Lower lobe of right lung (tissue), 2 donors: ENCODE data around the gene RRP1B. TPM values are rescaled to one million over a fixed set of nuclear protein-coding genes. Genes with fewer than 3 reads are reported as not detected.

Experiments used
- ATAC-seq, 2 donors: fragments of 200-7000 bp; cut with Tn5 transposase; one replicate each; pipeline ENCODE4 v1.9.1; 2020 to 2022; ENCODE audit warnings: mild to moderate bottlenecking in 2 of 2, moderate library complexity in 2 of 2
- DNase-seq: peaks from one replicate; pipeline ENCODE4 v3.0.0-alpha.2; 2020
- H3K27ac ChIP-seq: fragments of 200-600 bp; one replicate; pipeline ENCODE4 v1.8.0; 2022
- H3K27me3 ChIP-seq: fragments of 200-600 bp; one replicate; pipeline ENCODE4 v1.8.0; 2022; ENCODE audit warnings: low read depth
- H3K36me3 ChIP-seq: fragments of 200-600 bp; one replicate; pipeline ENCODE4 v1.8.0; 2022; ENCODE audit warnings: mild to moderate bottlenecking
- H3K4me1 ChIP-seq: fragments of 200-600 bp; one replicate; pipeline ENCODE4 v1.8.0; 2022
- H3K4me3 ChIP-seq: fragments of 200-600 bp; one replicate; pipeline ENCODE4 v1.8.0; 2022; ENCODE audit warnings: mild to moderate bottlenecking
- H3K9me3 ChIP-seq: fragments of 200-600 bp; one replicate; pipeline ENCODE4 v1.8.0; 2022
- intact Hi-C: fragments of 100-400 bp; cut with DNase I; formaldehyde crosslinking; loops from one replicate; pipeline ENCODE4 v1.11.0; 2022
- total RNA-seq: library from RNA; stranded (reverse); fragmentation: NEBNext Ultra II Directional; extraction: Animal tissue kit (Norgen Biotek cat#: 25700); gene quantifications from one replicate; pipeline ENCODE4 v1.2.1, GENCODE V29; 2021
- TF ChIP-seq, protein P1 (sequence below): fragments of 200-600 bp; IDR thresholded peaks from one replicate; pipeline ENCODE4 v1.8.0; 2022; ENCODE audit warnings: antibody characterized with exemption, mild to moderate bottlenecking
- donor health status: DM: no; HTN: yes; CAD: no; lungs with severe emphysema.

The RRP1B gene
- total RNA-seq, 1 donor from 2014 or later, result 18.1 TPM

DNA sequence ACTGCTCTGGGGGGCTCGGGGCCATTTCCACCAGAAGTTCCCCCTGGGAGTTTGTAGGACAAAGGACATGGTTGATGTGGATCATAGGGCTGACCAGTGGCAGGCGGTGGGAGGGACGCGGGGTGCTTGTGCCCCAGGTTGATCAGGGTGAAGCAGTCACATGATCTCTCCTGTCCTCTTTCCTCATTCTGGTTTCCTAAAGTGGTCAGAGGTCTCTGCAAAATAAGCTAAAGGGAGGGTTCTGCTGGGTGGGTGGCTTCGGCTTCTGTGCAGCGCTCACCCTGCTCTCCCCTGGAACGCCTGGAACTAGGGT lies 68.8 kb downstream of the RRP1B start:
- ATAC-seq (peak; percentile 55 to 66), DNase-seq (peak; percentile 81)
- no peaks in the 10 kb centered on the region for H3K9me3 ChIP-seq
- peak overlapping the region; percentile 57 for H3K4me3 ChIP-seq
- H3K36me3 ChIP-seq, result peaks cover 17% of the 10 kb centered on the region
- H3K27me3 ChIP-seq, result no peaks in the 10 kb centered on the region
- intact Hi-C loops, result no loop called here
- peak overlapping the region; percentile 88 for H3K27ac ChIP-seq
- TF ChIP-seq, protein P1, sequence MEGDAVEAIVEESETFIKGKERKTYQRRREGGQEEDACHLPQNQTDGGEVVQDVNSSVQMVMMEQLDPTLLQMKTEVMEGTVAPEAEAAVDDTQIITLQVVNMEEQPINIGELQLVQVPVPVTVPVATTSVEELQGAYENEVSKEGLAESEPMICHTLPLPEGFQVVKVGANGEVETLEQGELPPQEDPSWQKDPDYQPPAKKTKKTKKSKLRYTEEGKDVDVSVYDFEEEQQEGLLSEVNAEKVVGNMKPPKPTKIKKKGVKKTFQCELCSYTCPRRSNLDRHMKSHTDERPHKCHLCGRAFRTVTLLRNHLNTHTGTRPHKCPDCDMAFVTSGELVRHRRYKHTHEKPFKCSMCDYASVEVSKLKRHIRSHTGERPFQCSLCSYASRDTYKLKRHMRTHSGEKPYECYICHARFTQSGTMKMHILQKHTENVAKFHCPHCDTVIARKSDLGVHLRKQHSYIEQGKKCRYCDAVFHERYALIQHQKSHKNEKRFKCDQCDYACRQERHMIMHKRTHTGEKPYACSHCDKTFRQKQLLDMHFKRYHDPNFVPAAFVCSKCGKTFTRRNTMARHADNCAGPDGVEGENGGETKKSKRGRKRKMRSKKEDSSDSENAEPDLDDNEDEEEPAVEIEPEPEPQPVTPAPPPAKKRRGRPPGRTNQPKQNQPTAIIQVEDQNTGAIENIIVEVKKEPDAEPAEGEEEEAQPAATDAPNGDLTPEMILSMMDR, result no peak
- H3K4me1 ChIP-seq, result peaks cover 79% of the 10 kb centered on the region

DNA sequence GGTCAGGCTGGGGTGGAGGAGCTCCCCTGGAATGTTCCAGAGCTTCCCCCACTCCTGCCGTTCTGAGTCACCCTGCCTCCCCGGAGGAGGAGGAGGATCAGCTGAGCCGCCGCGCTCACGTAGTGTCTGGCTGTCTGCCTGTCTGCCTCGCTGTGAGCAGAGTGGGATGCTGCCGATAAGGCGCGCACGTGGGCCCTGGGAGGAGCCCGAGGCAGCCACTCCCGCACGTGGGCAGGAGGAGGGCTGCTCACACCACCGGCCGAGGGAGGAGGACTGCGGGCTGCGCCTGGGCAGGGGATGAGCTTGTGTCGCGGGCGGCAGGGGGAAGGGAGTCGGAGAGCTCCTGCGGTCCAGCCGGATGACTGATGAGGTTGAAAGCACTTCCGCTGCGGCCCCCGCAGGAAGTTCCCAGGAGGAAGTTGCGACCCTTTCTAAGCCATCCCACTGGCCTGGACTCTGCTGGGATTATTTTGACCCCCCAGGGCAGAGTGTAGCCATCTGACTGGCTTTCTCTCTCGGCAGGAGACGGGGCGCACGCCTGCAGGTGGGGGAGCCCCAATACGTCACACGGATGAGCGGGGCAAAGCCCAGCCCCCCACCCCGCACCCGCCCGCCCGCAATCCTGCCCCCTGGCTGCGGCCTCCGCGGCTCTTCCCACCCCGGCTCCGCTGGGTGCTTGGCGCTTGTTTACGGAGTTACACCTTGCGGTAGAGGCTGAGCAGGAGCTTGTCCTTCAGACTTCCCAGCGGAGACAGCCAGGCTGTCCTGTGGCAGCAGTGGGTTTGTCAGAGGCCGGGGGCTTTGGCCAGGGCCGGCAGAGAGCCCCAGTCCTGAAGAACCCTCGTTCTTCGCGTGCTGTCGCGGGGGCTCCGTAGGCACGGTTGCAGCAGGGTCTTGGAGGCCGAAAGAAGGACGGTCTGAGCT lies 69.4 kb downstream of the RRP1B start:
- DNase-seq, result peak; percentile 96
- TF ChIP-seq, protein P1, result peak; percentile 42
- Histone ChIP-seq H3K9me3 (no peaks in the 10 kb centered on the region), H3K4me1 (peaks cover 85% of the 10 kb centered on the region), H3K27me3 (no peaks in the 10 kb centered on the region), H3K27ac (peak overlapping the region; percentile 88), H3K36me3 (peaks cover 14% of the 10 kb centered on the region), H3K4me3 (peak overlapping the region; percentile 57)
- intact Hi-C loops, result no loop called here
- ATAC-seq, result peak; percentile 89 to 91

DNA sequence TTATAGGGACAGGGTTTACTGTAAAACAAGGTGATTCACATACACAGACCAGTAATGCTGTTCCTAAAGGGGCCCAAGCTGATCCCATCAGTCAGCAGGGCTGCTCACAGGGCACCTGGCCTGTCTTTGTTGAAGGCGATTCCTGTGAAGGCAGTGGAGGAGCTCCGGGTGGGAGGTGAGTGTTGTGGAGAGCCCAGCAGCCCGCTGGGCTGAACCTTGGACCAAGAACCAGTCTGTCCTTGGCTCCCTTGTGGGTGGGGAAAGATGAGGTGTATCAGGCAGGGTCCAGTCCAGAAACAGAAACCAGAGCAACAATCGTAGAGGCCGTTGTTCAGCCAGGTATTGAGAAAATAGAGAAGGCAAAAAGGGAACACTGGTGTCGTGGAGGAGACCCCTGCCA lies 72.1 kb downstream of the RRP1B start:
- DNase-seq (no peak), ATAC-seq (no peak)
- Histone ChIP-seq H3K4me3 (no peak overlapping the region), H3K9me3 (no peaks in the 10 kb centered on the region), H3K27ac (no peak overlapping the region), H3K27me3 (no peaks in the 10 kb centered on the region), H3K4me1 (peaks cover 76% of the 10 kb centered on the region), H3K36me3 (peaks cover 20% of the 10 kb centered on the region)
- TF ChIP-seq, protein P1, result no peak
- intact Hi-C loops, result no loop called here

DNA sequence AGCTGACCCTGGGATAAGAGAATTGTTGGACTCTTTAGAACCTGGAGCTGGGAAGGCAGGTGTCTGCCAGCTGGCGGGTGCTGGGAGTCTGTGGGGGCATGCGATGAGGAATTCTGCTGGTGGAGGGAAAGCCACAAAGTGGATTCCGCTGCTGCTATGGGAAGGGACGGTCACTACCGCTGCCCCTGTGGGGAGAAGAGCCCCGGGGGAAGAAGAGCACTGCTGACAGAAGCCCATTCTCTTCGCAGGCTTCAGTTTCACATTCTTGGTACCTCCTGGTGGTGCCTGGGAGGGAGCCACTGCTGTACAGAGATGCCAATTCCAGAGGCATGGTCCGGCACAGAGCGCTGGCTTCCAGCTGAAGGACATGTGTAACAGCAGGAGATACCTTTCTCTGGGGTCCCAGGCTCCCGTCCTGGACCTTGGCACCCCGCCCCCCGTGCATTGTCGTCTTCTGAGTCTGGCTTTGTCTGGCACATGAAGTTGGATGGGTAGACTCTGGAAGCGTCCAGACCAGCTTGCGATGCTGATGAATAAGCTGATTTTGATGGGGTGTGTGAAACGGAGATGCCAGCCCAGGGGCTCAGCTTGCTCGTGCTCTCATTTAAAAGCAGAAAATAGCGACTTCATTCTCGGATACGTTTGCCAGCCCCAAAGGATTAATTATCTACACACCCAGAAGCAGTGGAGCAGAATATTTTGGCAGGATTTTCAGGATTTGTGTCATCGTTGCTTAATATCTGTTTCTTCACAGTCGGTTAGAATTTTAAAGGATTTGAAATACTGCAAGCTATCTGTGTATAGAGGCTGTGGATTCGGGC lies 72.7 kb downstream of the RRP1B start:
- no peak overlapping the region for H3K4me3 ChIP-seq
- intact Hi-C loops, result no loop called here
- H3K36me3 ChIP-seq, result peaks cover 26% of the 10 kb centered on the region
- H3K27me3 ChIP-seq, result no peaks in the 10 kb centered on the region
- peaks cover 70% of the 10 kb centered on the region for H3K4me1 ChIP-seq
- no peak overlapping the region for H3K27ac ChIP-seq
- ATAC-seq, result no peak
- TF ChIP-seq, protein P1, result no peak
- no peak for DNase-seq
- H3K9me3 ChIP-seq, result no peaks in the 10 kb centered on the region

DNA sequence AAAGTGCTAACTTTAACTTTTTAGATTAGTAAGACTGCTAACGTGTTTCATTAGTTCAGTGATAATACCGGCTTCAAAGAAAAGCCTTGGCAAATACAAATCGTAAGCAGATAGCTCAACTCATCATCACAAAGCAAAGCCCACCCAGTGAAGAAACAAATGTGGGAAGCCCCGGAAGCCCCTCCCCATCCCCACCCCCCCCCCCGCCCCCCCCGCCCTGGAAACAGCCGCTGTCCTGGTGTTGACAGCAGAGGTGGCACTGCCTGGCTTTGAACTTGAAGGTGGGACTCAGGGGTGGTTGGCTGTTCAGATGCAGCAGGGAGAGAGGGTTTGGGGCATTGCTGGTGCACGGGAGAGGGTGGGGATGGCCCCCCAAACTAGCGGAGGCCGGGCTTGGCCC lies 73.7 kb downstream of the RRP1B start:
- Histone ChIP-seq H3K4me1 (peaks cover 60% of the 10 kb centered on the region), H3K4me3 (no peak overlapping the region), H3K36me3 (peaks cover 35% of the 10 kb centered on the region), H3K9me3 (no peaks in the 10 kb centered on the region), H3K27ac (peak overlapping the region; percentile 75), H3K27me3 (no peaks in the 10 kb centered on the region)
- intact Hi-C loops, result no loop called here
- ATAC-seq (no peak), DNase-seq (no peak)
- TF ChIP-seq, protein P1, result no peak
